Measurements from ENCODE around the gene PTPRN2. TPM values are rescaled to one million over a fixed set of nuclear protein-coding genes. Genes with fewer than 3 reads are reported as not detected.
"Not testable (repeated sequence)": the region's sequence is repeated elsewhere in the genome, so short reads cannot be mapped to it uniquely, and the experiment has no call there.

Gene PTPRN2
- total and polyA plus RNA-seq, 2 donors (not counting 1 experiment from before 2014, with no cell fraction given): 0.54 to 1.2 TPM

DNA sequence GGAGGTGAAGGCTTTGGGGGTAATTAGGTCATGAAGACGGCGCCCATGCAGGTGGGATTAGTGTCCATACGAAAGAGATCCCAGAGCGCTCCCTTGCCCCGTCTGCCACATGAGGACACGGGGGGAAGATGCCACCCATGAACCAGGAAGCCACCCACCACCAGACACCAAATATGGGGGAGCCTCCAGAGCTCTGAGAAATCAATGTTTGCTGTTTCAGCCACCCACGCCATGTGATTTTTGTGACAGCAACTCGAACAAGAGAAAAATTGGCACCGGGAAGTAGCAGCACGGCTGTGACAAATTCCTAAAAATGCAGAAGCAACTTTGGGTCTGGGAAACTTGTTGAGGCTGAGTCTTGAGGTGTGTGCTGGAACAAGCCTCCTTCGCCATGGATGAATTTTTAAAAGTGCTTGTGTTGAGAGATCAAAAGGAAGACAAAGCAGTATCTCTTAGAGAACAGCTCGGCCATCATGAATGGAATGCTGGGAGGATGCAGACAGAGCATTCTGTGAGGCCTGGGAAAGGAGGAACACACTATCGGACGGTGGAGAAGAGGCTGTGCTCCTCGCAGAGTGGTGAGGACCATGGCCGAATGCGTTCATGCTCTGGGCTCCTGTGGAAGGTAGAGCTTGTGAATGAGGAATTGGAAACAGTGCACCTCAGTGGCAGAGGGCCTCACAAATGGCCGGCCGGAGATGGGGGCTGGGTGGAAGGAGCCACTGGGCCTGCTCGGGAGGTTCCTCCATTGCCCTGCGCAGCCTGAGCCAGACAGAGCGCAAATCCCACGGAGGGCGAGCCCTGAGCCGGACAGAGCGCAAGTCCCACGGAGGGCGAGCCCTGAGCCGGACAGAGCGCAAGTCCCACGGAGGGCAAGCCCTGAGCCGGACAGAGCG is 277.5 kb downstream of the PTPRN2 start:
- no peak overlapping the region for H2AFZ ChIP-seq (ENCODE audit: low read length)

DNA sequence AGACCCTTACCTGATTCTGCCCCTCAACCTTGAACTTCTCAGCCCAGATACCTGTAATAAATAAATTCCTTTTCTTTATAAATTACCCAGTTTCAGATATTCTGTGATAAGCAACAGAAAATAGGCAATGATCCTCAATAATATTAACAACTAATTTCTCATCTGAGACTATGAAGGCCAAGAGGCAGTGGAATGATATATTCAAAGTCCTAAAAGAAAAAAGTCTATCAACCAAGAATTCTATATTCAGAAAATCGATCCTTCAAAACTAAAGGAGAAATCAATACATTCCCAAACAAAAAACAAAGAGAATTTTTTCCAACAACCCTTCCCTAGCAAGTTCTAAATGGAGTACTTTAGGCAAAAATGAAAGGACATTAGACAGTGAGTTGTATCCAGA is 279.6 kb downstream of the PTPRN2 start:
- Histone ChIP-seq H3K9me3 (ENCODE audit: control insufficient read depth, insufficient read depth, low read depth, low read length) (peaks cover 2% of the 10 kb centered on the region), H3K4me2 (ENCODE audit: extremely low read depth, insufficient read depth, low read length) (no peak overlapping the region), H3K27ac (ENCODE audit: insufficient read depth, low read length) (no peak overlapping the region), H3K9ac (ENCODE audit: insufficient read depth, low read length) (no peak overlapping the region), H4K20me1 (ENCODE audit: control insufficient read depth, extremely low read depth, insufficient read depth, low read length) (no peaks in the 10 kb centered on the region), H3K27me3 (ENCODE audit: control insufficient read depth, insufficient read depth, low read length) (no peaks in the 10 kb centered on the region), H3K79me2 (ENCODE audit: control insufficient read depth, insufficient read depth, low read length) (no peaks in the 10 kb centered on the region), H3K4me3 (replicated peaks in 1 of 4; ENCODE audit: control extremely low read depth in 1 of 4, insufficient read depth in 1 of 4, low read depth in 3 of 4, low read length in 4 of 4) (no peak overlapping the region), H2AFZ (ENCODE audit: low read length) (no peak overlapping the region), H3K36me3 (ENCODE audit: control insufficient read depth, insufficient read depth, low read length) (no peaks in the 10 kb centered on the region), H3K4me1 (ENCODE audit: control insufficient read depth, extremely low read depth, insufficient read depth, low read length) (no peaks in the 10 kb centered on the region)
- no peak for TF ChIP-seq EZH2 (IDR thresholded peaks at IDR 0.05; ENCODE audit: low read length, missing control alignments)
- TF ChIP-seq, protein P1, sequence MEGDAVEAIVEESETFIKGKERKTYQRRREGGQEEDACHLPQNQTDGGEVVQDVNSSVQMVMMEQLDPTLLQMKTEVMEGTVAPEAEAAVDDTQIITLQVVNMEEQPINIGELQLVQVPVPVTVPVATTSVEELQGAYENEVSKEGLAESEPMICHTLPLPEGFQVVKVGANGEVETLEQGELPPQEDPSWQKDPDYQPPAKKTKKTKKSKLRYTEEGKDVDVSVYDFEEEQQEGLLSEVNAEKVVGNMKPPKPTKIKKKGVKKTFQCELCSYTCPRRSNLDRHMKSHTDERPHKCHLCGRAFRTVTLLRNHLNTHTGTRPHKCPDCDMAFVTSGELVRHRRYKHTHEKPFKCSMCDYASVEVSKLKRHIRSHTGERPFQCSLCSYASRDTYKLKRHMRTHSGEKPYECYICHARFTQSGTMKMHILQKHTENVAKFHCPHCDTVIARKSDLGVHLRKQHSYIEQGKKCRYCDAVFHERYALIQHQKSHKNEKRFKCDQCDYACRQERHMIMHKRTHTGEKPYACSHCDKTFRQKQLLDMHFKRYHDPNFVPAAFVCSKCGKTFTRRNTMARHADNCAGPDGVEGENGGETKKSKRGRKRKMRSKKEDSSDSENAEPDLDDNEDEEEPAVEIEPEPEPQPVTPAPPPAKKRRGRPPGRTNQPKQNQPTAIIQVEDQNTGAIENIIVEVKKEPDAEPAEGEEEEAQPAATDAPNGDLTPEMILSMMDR (conservative IDR thresholded peaks at IDR 0.05 in 1 of 2, IDR thresholded peaks at IDR 0.05 in 1 of 2; ENCODE audit: low read depth in 1 of 2, low read length in 2 of 2): no peak
- no peak for DNase-seq (ENCODE audit: low read depth in 2 of 2)

More for the DNA sequence above, 277.5 kb downstream of the PTPRN2 start:
- no peak for DNase-seq (ENCODE audit: low read depth in 2 of 2)
- no peak overlapping the region for H3K9ac ChIP-seq (ENCODE audit: insufficient read depth, low read length)
- H3K27ac ChIP-seq (ENCODE audit: insufficient read depth, low read length): no peak overlapping the region
- H3K27me3 ChIP-seq (ENCODE audit: control insufficient read depth, insufficient read depth, low read length): no peaks in the 10 kb centered on the region
- no peak overlapping the region for H3K4me2 ChIP-seq (ENCODE audit: extremely low read depth, insufficient read depth, low read length)
- no peaks in the 10 kb centered on the region for H3K36me3 ChIP-seq (ENCODE audit: control insufficient read depth, insufficient read depth, low read length)
- no peak overlapping the region for H3K4me3 ChIP-seq (replicated peaks in 1 of 4; ENCODE audit: control extremely low read depth in 1 of 4, insufficient read depth in 1 of 4, low read depth in 3 of 4, low read length in 4 of 4)
- no peaks in the 10 kb centered on the region for H3K79me2 ChIP-seq (ENCODE audit: control insufficient read depth, insufficient read depth, low read length)
- H3K4me1 ChIP-seq (ENCODE audit: control insufficient read depth, extremely low read depth, insufficient read depth, low read length): no peaks in the 10 kb centered on the region
- TF ChIP-seq EZH2 (IDR thresholded peaks at IDR 0.05; ENCODE audit: low read length, missing control alignments): no peak
- TF ChIP-seq, protein P1 (conservative IDR thresholded peaks at IDR 0.05 in 1 of 2, IDR thresholded peaks at IDR 0.05 in 1 of 2; ENCODE audit: low read depth in 1 of 2, low read length in 2 of 2): no peak
- peaks cover 2% of the 10 kb centered on the region for H3K9me3 ChIP-seq (ENCODE audit: control insufficient read depth, insufficient read depth, low read depth, low read length)
- no peaks in the 10 kb centered on the region for H4K20me1 ChIP-seq (ENCODE audit: control insufficient read depth, extremely low read depth, insufficient read depth, low read length)

DNA sequence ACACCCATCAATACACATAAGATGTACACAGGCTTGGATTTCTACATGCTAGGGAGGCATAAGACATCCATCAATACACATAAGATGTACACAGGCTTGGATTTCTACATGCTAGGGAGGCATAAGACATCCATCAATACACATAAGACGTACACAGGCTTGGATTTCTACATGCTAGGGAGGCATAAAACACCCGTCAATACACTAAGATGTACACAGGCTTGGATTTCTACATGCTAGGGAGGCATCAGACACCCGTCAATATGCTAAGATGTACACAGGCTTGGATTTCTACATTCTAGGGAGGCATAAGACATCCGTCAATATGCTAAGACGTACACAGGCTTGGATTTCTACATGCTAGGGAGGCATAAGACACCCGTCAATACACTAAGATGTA is 283.6 kb downstream of the PTPRN2 start:
- H4K20me1 ChIP-seq (ENCODE audit: control insufficient read depth, extremely low read depth, insufficient read depth, low read length); H3K36me3 ChIP-seq (ENCODE audit: control insufficient read depth, insufficient read depth, low read length); H3K27me3 ChIP-seq (ENCODE audit: control insufficient read depth, insufficient read depth, low read length); H3K4me1 ChIP-seq (ENCODE audit: control insufficient read depth, extremely low read depth, insufficient read depth, low read length); H3K4me2 ChIP-seq (ENCODE audit: extremely low read depth, insufficient read depth, low read length); H3K9me3 ChIP-seq (ENCODE audit: control insufficient read depth, insufficient read depth, low read depth, low read length); H2AFZ ChIP-seq (ENCODE audit: low read length); H3K9ac ChIP-seq (ENCODE audit: insufficient read depth, low read length); H3K4me3 ChIP-seq (replicated peaks in 1 of 4; ENCODE audit: control extremely low read depth in 1 of 4, insufficient read depth in 1 of 4, low read depth in 3 of 4, low read length in 4 of 4); H3K27ac ChIP-seq (ENCODE audit: insufficient read depth, low read length); H3K79me2 ChIP-seq (ENCODE audit: control insufficient read depth, insufficient read depth, low read length); DNase-seq (ENCODE audit: low read depth in 2 of 2): not testable (repeated sequence)

Data from fibroblast of lung (primary cell).